IPS-18a (cell line): ENCODE measurements around the gene ZNF550.

Experiments
- H3K27ac ChIP-seq: one replicate; pipeline ENCODE4 v1.5.1; 2013; ENCODE audit warnings: low read length
- H3K27me3 ChIP-seq: one replicate; pipeline ENCODE4 v1.6.1; 2013; ENCODE audit warnings: mild to moderate bottlenecking, low read length; ENCODE audit not compliant: control insufficient read depth, insufficient read depth
- H3K36me3 ChIP-seq: one replicate; pipeline ENCODE4 v1.6.1; 2013; ENCODE audit warnings: low read depth, low read length; ENCODE audit not compliant: control insufficient read depth
- H3K4me1 ChIP-seq: one replicate; pipeline ENCODE4 v1.6.1; 2013; ENCODE audit warnings: low read depth, low read length; ENCODE audit not compliant: control insufficient read depth
- H3K4me3 ChIP-seq: one replicate; pipeline ENCODE4 v1.5.1; 2013; ENCODE audit warnings: low read length
- H3K9ac ChIP-seq: one replicate; pipeline ENCODE4 v1.6.1; 2013; ENCODE audit warnings: mild to moderate bottlenecking, low read length, moderate library complexity
- H3K9me3 ChIP-seq: one replicate; pipeline ENCODE4 v1.6.1; 2013; ENCODE audit warnings: low read depth, low read length; ENCODE audit not compliant: control insufficient read depth

Gene ZNF550

GRCh38 chr19:57559404-57560025 lies at the start of gene ZNF550:
Gene ZNF550, minus strand, starts transcription at chr19:57559863. Its CDS starts 181 bp downstream, at chr19:57559682.
- Histone ChIP-seq H3K9me3 (peaks cover 11% of the 10 kb centered on the region), H3K27ac (no peak within 1 kb of the TSS), H3K36me3 (peaks cover 11% of the 10 kb centered on the region), H3K9ac (peak within 1 kb of the TSS; percentile 69), H3K4me3 (peak within 1 kb of the TSS; percentile 88), H3K4me1 (peaks cover 7% of the 10 kb centered on the region), H3K27me3 (no peaks in the 10 kb centered on the region)

GRCh38 chr19:57606931-57607330 lies 47.3 kb upstream of the ZNF550 start:
- no peak overlapping the region for H3K9ac ChIP-seq
- no peaks in the 10 kb centered on the region for H3K27me3 ChIP-seq
- H3K9me3 ChIP-seq = no peaks in the 10 kb centered on the region
- no peak overlapping the region for H3K27ac ChIP-seq
- no peaks in the 10 kb centered on the region for H3K4me1 ChIP-seq
- H3K4me3 ChIP-seq = no peak overlapping the region
- peaks cover 22% of the 10 kb centered on the region for H3K36me3 ChIP-seq

GRCh38 chr19:57599761-57600383 lies 40.2 kb upstream of the ZNF550 start, which contains the start of gene ZNF530:
Gene ZNF530, plus strand, starts transcription at chr19:57599885. Its CDS starts 4,461 bp downstream, at chr19:57604346.
- peak within 1 kb of the TSS; percentile 36 for H3K9ac ChIP-seq
- H3K27ac ChIP-seq = no peak within 1 kb of the TSS
- H3K9me3 ChIP-seq = no peaks in the 10 kb centered on the region
- H3K4me3 ChIP-seq = peak within 1 kb of the TSS; percentile 86
- peaks cover 7% of the 10 kb centered on the region for H3K27me3 ChIP-seq
- H3K36me3 ChIP-seq = peaks cover 3% of the 10 kb centered on the region
- H3K4me1 ChIP-seq = no peaks in the 10 kb centered on the region

- Histone ChIP-seq H3K4me3 (peak overlapping the region; percentile 86), H3K27ac (no peak overlapping the region), H3K9ac (no peak overlapping the region), H3K4me1 (no peaks in the 10 kb centered on the region), H3K36me3 (peaks cover 2% of the 10 kb centered on the region), H3K27me3 (peaks cover 7% of the 10 kb centered on the region), H3K9me3 (no peaks in the 10 kb centered on the region)
Measured at GRCh38 chr19:57599377-57599760, 39.7 kb upstream of the ZNF550 start.

GRCh38 chr19:57587529-57587928 lies 27.9 kb upstream of the ZNF550 start:
- Histone ChIP-seq H3K4me1 (peaks cover 5% of the 10 kb centered on the region), H3K36me3 (peaks cover 57% of the 10 kb centered on the region), H3K9me3 (peaks cover 18% of the 10 kb centered on the region), H3K27ac (no peak overlapping the region), H3K9ac (no peak overlapping the region), H3K27me3 (no peaks in the 10 kb centered on the region), H3K4me3 (no peak overlapping the region)

GRCh38 chr19:57583521-57584416 lies 24.1 kb upstream of the ZNF550 start, which contains the start of gene ZIK1:
Gene ZIK1, plus strand, starts transcription at chr19:57584145. Its CDS starts 212 bp downstream, at chr19:57584357.
- Histone ChIP-seq H3K4me3 (peak within 1 kb of the TSS; percentile 95), H3K9ac (peak within 1 kb of the TSS; percentile 86), H3K27me3 (no peaks in the 10 kb centered on the region), H3K4me1 (peaks cover 10% of the 10 kb centered on the region), H3K27ac (peak within 1 kb of the TSS; percentile 60), H3K36me3 (peaks cover 24% of the 10 kb centered on the region), H3K9me3 (no peaks in the 10 kb centered on the region)

- peak overlapping the region; percentile 95 for H3K4me3 ChIP-seq
- H3K9me3 ChIP-seq = no peaks in the 10 kb centered on the region
- no peaks in the 10 kb centered on the region for H3K27me3 ChIP-seq
- H3K27ac ChIP-seq = no peak overlapping the region
- H3K4me1 ChIP-seq = peaks cover 10% of the 10 kb centered on the region
- H3K9ac ChIP-seq = peak overlapping the region; percentile 86
- H3K36me3 ChIP-seq = peaks cover 18% of the 10 kb centered on the region
Measured at GRCh38 chr19:57583104-57583520, 23.4 kb upstream of the ZNF550 start.

- no peak within 1 kb of the TSS for H3K27ac ChIP-seq
Measured at GRCh38 chr19:57578487-57579205, 19.0 kb upstream of the ZNF550 start, which contains the start of gene ZNF416. Gene ZNF416, minus strand, starts transcription at chr19:57578911. Its CDS starts 207 bp downstream, at chr19:57578704.

GRCh38 chr19:57576661-57577060 lies 17.0 kb upstream of the ZNF550 start:
- H3K36me3 ChIP-seq = peaks cover 44% of the 10 kb centered on the region
- no peak overlapping the region for H3K9ac ChIP-seq
- peaks cover 4% of the 10 kb centered on the region for H3K4me1 ChIP-seq
- peaks cover 38% of the 10 kb centered on the region for H3K9me3 ChIP-seq
- H3K27ac ChIP-seq = no peak overlapping the region
- H3K4me3 ChIP-seq = no peak overlapping the region
- H3K27me3 ChIP-seq = no peaks in the 10 kb centered on the region

More at GRCh38 chr19:57578487-57579205, 19.0 kb upstream of the ZNF550 start, which contains the start of gene ZNF416:
- Histone ChIP-seq H3K4me1 (peaks cover 4% of the 10 kb centered on the region), H3K27me3 (no peaks in the 10 kb centered on the region), H3K4me3 (peak within 1 kb of the TSS; percentile 84), H3K9ac (peak within 1 kb of the TSS; percentile 71), H3K9me3 (peaks cover 18% of the 10 kb centered on the region), H3K36me3 (peaks cover 27% of the 10 kb centered on the region)

GRCh38 chr19:57572415-57572947 lies 12.8 kb upstream of the ZNF550 start:
- peaks cover 62% of the 10 kb centered on the region for H3K9me3 ChIP-seq
- peaks cover 44% of the 10 kb centered on the region for H3K36me3 ChIP-seq

More at GRCh38 chr19:57572415-57572947, 12.8 kb upstream of the ZNF550 start:
- no peaks in the 10 kb centered on the region for H3K4me1 ChIP-seq
- no peak overlapping the region for H3K4me3 ChIP-seq
- H3K9ac ChIP-seq = no peak overlapping the region
- no peak overlapping the region for H3K27ac ChIP-seq
- H3K27me3 ChIP-seq = no peaks in the 10 kb centered on the region
